Hematopoietic multipotent progenitor cell treated with erythropoietin and hydrocortisone succinate and interleukin-3 and kit ligand, for 8 days (in vitro differentiated cells): ENCODE results near the gene POP5.
"Not testable (repeated sequence)": the region's sequence is repeated elsewhere in the genome, so short reads cannot be mapped to it uniquely, and the experiment has no call there.

Experiments used
- DNase-seq: peaks from one replicate; pipeline ENCODE4 v3.0.0-alpha.2; 2015

The POP5 gene

GRCh38 chr12:120580787-120581723 lies at the start of gene POP5:
TSS of gene POP5 (minus strand) at chr12:120581402. CDS start at chr12:120581362, 40 bp downstream.
- DNase-seq = peak; percentile 99

GRCh38 chr12:120630104-120630892 lies 49.1 kb upstream of the POP5 start:
- DNase-seq = no peak

- DNase-seq = no peak
These were observed 47.7 kb upstream of the POP5 start for GRCh38 chr12:120628919-120629318.

- DNase-seq = peak; percentile 32
These were observed 44.6 kb upstream of the POP5 start for GRCh38 chr12:120625557-120626419.

- DNase-seq = no peak
These were observed 39.4 kb upstream of the POP5 start for GRCh38 chr12:120620624-120621023.

- no peak for DNase-seq
These were observed 37.9 kb upstream of the POP5 start for GRCh38 chr12:120618954-120619615.

- DNase-seq = not testable (repeated sequence)
These were observed 36.6 kb upstream of the POP5 start for GRCh38 chr12:120617767-120618166.

GRCh38 chr12:120617193-120617592 lies 36.0 kb upstream of the POP5 start:
- DNase-seq = not testable (repeated sequence)

- DNase-seq = no peak
These were observed 33.6 kb upstream of the POP5 start for GRCh38 chr12:120614848-120615247.

GRCh38 chr12:120611534-120611933 lies 30.3 kb upstream of the POP5 start:
- DNase-seq = not testable (repeated sequence)

GRCh38 chr12:120610560-120610959 lies 29.4 kb upstream of the POP5 start:
- DNase-seq = no peak

- peak; percentile 62 for DNase-seq
These were observed 21.2 kb upstream of the POP5 start for GRCh38 chr12:120602416-120602815.

GRCh38 chr12:120599672-120600552 lies 18.7 kb upstream of the POP5 start:
- no peak for DNase-seq

- DNase-seq = no peak
These were observed 17.7 kb upstream of the POP5 start for GRCh38 chr12:120598674-120599463.

- DNase-seq = no peak
These were observed 16.7 kb upstream of the POP5 start for GRCh38 chr12:120597861-120598260.

GRCh38 chr12:120596901-120597300 lies 15.7 kb upstream of the POP5 start:
- no peak for DNase-seq

- no peak for DNase-seq
These were observed 11.2 kb upstream of the POP5 start for GRCh38 chr12:120592121-120593049.

- DNase-seq = no peak
These were observed 9.7 kb upstream of the POP5 start for GRCh38 chr12:120590741-120591407.
